H1 (cell line): Measurements from ENCODE around the gene FBXW10B. TPM values are rescaled to one million over a fixed set of nuclear protein-coding genes. Genes with fewer than 3 reads are reported as not detected.

Experiments
- CTCF ChIA-PET: fragments of 300-600 bp; sonication (Branson Sonifier 250); formaldehyde crosslinking; loops from one replicate; lab custom pipeline; 2021; ENCODE audit not compliant: partially characterized antibody; lab: Charles Lee
- POLR2A ChIA-PET: fragments of 300-600 bp; sonication (Branson Sonifier 250); formaldehyde crosslinking; loops from one replicate; lab custom pipeline; 2021; ENCODE audit warnings: inconsistent platforms; ENCODE audit not compliant: partially characterized antibody; lab: Charles Lee
- DNase-seq, 2 experiments: peaks; one replicate each; pipeline versions ENCODE4 v3.0.0 to v3.0.0-alpha.2; 2010 to 2022; ENCODE audit warnings: low spot score in 2 of 2, low read depth in 1 of 2, mixed read lengths in 1 of 2
- FAIRE-seq: peaks from 2 replicates; lab custom pipeline; 2011; peaks lifted over from hg19 to GRCh38; lab: Jason Lieb, UNC
- H2AFZ ChIP-seq: 2 replicates; pipeline ENCODE4 v1.8.1; 2012; ENCODE audit warnings: low read length, inconsistent platforms
- H2AK5ac ChIP-seq: 2 replicates; pipeline ENCODE4 v1.6.1; 2013; ENCODE audit warnings: low read depth, low read length
- H2BK120ac ChIP-seq: replicated peaks from 2 replicates; pipeline ENCODE3; 2013; ENCODE audit warnings: low read depth, low read length, inconsistent platforms
- H2BK12ac ChIP-seq: 2 replicates; pipeline ENCODE4 v1.6.1; 2013; ENCODE audit warnings: low read depth, low read length
- H2BK15ac ChIP-seq: 2 replicates; pipeline ENCODE4 v1.6.1; 2013; ENCODE audit warnings: low read length
- H2BK20ac ChIP-seq: 2 replicates; pipeline ENCODE4 v1.6.1; 2013; ENCODE audit warnings: low read length
- H2BK5ac ChIP-seq: 2 replicates; pipeline ENCODE4 v1.6.1; 2013; ENCODE audit warnings: low read depth, low read length
- H3K14ac ChIP-seq: 2 replicates; pipeline ENCODE4 v1.6.1; 2013; ENCODE audit warnings: inconsistent platforms; ENCODE audit not compliant: insufficient read length
- H3K18ac ChIP-seq: 2 replicates; pipeline ENCODE4 v1.6.1; 2013; ENCODE audit warnings: low read length; ENCODE audit errors: extremely low read depth
- H3K23ac ChIP-seq: 2 replicates; pipeline ENCODE4 v1.6.1; 2013; ENCODE audit warnings: inconsistent platforms; ENCODE audit not compliant: insufficient read length
- H3K23me2 ChIP-seq: 2 replicates; pipeline ENCODE4 v1.6.1; 2013; ENCODE audit warnings: low read depth, low read length
- H3K27ac ChIP-seq: 2 replicates; pipeline ENCODE4 v1.6.1; 2011; ENCODE audit warnings: low read depth, low read length, inconsistent platforms
- H3K27me3 ChIP-seq, 4 experiments: replicated peaks in 1 of 4; 1 replicate in 1 of 4; 2 replicates in 3 of 4; pipeline versions ENCODE4 v1.6.1 to v1.8.1; 2011 to 2013; ENCODE audit warnings: low read length in 3 of 4, mild to moderate bottlenecking in 3 of 4, inconsistent platforms in 2 of 4, mixed read lengths in 2 of 4, moderate library complexity in 1 of 4; ENCODE audit not compliant: control insufficient read depth in 3 of 4, insufficient read depth in 3 of 4; ENCODE audit errors: extremely low read depth in 1 of 4
- H3K36me3 ChIP-seq, 4 experiments: 2 replicates each; pipeline versions ENCODE4 v1.6.1 to v1.8.1; 2011 to 2013; ENCODE audit warnings: mild to moderate bottlenecking in 4 of 4, low read length in 3 of 4, moderate library complexity in 2 of 4, control low read depth in 1 of 4, inconsistent platforms in 1 of 4; ENCODE audit not compliant: insufficient read depth in 4 of 4, control insufficient read depth in 2 of 4
- H3K4ac ChIP-seq: replicated peaks from 2 replicates; pipeline ENCODE3; 2013; ENCODE audit warnings: low read length, low read depth, mixed read lengths, inconsistent platforms; ENCODE audit not compliant: insufficient read length
- H3K4me1 ChIP-seq, 4 experiments: replicated peaks in 1 of 4; 1 replicate in 1 of 4; 2 replicates in 3 of 4; pipeline versions ENCODE4 v1.6.1 to v1.8.1; 2011 to 2013; ENCODE audit warnings: low read length in 3 of 4, inconsistent platforms in 2 of 4, mixed read lengths in 1 of 4; ENCODE audit not compliant: insufficient read depth in 4 of 4, control insufficient read depth in 3 of 4
- H3K4me2 ChIP-seq, 2 experiments: 2 replicates each; pipeline versions ENCODE4 v1.6.1 to v1.8.1; 2011 to 2013; ENCODE audit warnings: low read depth in 2 of 2, low read length in 2 of 2, control low read depth in 1 of 2, inconsistent platforms in 1 of 2, mild to moderate bottlenecking in 1 of 2; ENCODE audit not compliant: insufficient read depth in 1 of 2
- H3K4me3 ChIP-seq, 4 experiments: fragments of 200-600, 300-600 bp in 1 of 4; sonication (generic), shearing (Covaris generic), sonication (Bioruptor Twin) in 1 of 4; 2 replicates each; pipeline versions ENCODE4 v1.5.1 to v1.8.1; 2011 to 2016; ENCODE audit warnings: low read length in 4 of 4, low read depth in 3 of 4, control low read depth in 2 of 4, inconsistent platforms in 2 of 4, mild to moderate bottlenecking in 2 of 4, mixed read lengths in 1 of 4, moderate library complexity in 1 of 4; ENCODE audit not compliant: insufficient read depth in 2 of 4; ENCODE audit errors: extremely low read depth in 1 of 4
- H3K56ac ChIP-seq: replicated peaks from 2 replicates; pipeline ENCODE3; 2013; ENCODE audit warnings: low read depth, mild to moderate bottlenecking, mixed read lengths, low read length, inconsistent platforms; ENCODE audit not compliant: insufficient read length
- H3K79me1 ChIP-seq: 2 replicates; pipeline ENCODE4 v1.6.1; 2013; ENCODE audit warnings: low read depth, low read length, control low read depth
- H3K79me2 ChIP-seq, 2 experiments: 2 replicates each; pipeline versions ENCODE4 v1.6.1 to v1.8.1; 2012 to 2013; ENCODE audit warnings: low read length in 2 of 2, mild to moderate bottlenecking in 2 of 2, inconsistent platforms in 1 of 2; ENCODE audit not compliant: insufficient read depth in 2 of 2, control insufficient read depth in 1 of 2
- H3K9ac ChIP-seq, 4 experiments: replicated peaks in 1 of 4; 1 replicate in 1 of 4; 2 replicates in 3 of 4; pipeline versions ENCODE4 v1.6.1 to v1.8.1; 2011 to 2013; ENCODE audit warnings: low read depth in 3 of 4, low read length in 3 of 4, control low read depth in 2 of 4, mild to moderate bottlenecking in 2 of 4, moderate library complexity in 2 of 4, inconsistent platforms in 1 of 4; ENCODE audit errors: extremely low read depth in 1 of 4
- H3K9me3 ChIP-seq, 2 experiments: 2 replicates each; pipeline versions ENCODE4 v1.6.1 to v1.8.1; 2012 to 2013; ENCODE audit warnings: mild to moderate bottlenecking in 2 of 2, moderate library complexity in 2 of 2, control low read depth in 1 of 2, inconsistent platforms in 1 of 2, low read depth in 1 of 2, low read length in 1 of 2, mixed read lengths in 1 of 2; ENCODE audit not compliant: insufficient read depth in 2 of 2
- H4K20me1 ChIP-seq, 2 experiments: replicated peaks in 1 of 2; 2 replicates each; pipeline versions ENCODE3 to v1.8.1; 2011 to 2013; ENCODE audit warnings: inconsistent platforms in 2 of 2, low read length in 2 of 2, mild to moderate bottlenecking in 1 of 2; ENCODE audit not compliant: insufficient read depth in 2 of 2, control insufficient read depth in 1 of 2
- H4K5ac ChIP-seq: 2 replicates; pipeline ENCODE4 v1.6.1; 2013; ENCODE audit warnings: low read length, low read depth, mixed read lengths, inconsistent platforms; ENCODE audit not compliant: insufficient read length
- H4K8ac ChIP-seq: 2 replicates; pipeline ENCODE4 v1.8.0; 2013; ENCODE audit warnings: mild to moderate bottlenecking, moderate library complexity, low read length, inconsistent platforms; ENCODE audit not compliant: insufficient read depth; ENCODE audit errors: extremely low read depth
- H4K91ac ChIP-seq: replicated peaks from 2 replicates; pipeline ENCODE3; 2013; ENCODE audit warnings: low read length, mixed read lengths, inconsistent platforms; ENCODE audit not compliant: insufficient read length
- CREB1 ChIP-seq: IDR thresholded peaks from 2 replicates; pipeline ENCODE4 v1.6.1; 2012; ENCODE audit warnings: inconsistent platforms
- whole genome bisulfite sequencing, 2 experiments: shearing (Covaris generic) in 1 of 2; methylation state at CpG; one replicate each; pipeline versions ENCODE4 v1.1.6 to v1.1.7; 2013 to 2015; ENCODE audit warnings: low lambda C conversion rate in 2 of 2, mixed read lengths in 2 of 2, inconsistent platforms in 1 of 2, low coverage in 1 of 2, missing lambda C conversion rate in 1 of 2; ENCODE audit not compliant: insufficient replicate concordance in 2 of 2, insufficient coverage in 1 of 2, insufficient read length in 1 of 2; ENCODE audit errors: extremely low coverage in 1 of 2, missing lambda C conversion rate in 1 of 2; 5-methylcytosine and 5-hydroxymethylcytosine counted together
- polyA plus RNA-seq, 7 experiments: library from polyadenylated mRNA; depleted of rRNA in 3 of 7; stranded (reverse) in 5 of 7; unstranded in 2 of 7; fragments of >200 nt in 5 of 7; fragments of 200-250 nt in 2 of 7; gene quantifications; 1 replicate in 5 of 7; 2 replicates in 1 of 7; 4 replicates in 1 of 7; pipeline versions ENCODE4 v1.2.1 to v1.2.3, GENCODE V29; 2011 to 2013; ENCODE audit warnings: missing spikeins in 2 of 7, mixed read lengths in 2 of 7
- total RNA-seq: library from RNA; stranded (reverse); fragmentation: NEBNext Ultra II Directional; extraction: Animal tissue kit (Norgen Biotek cat#: 25700); gene quantifications from 2 replicates; pipeline ENCODE4 v1.2.1, GENCODE V29; 2021

The FBXW10B gene
- total and polyA plus RNA-seq, 2 of the 8 experiments (the other 6 are each of a cell fraction or from before 2014, with no cell fraction given) = 0.14 TPM; not detected in 1

- Histone ChIP-seq H3K9me3 (no peaks in the 10 kb centered on the region), H3K4me3 (no peak overlapping the region), H2BK12ac (no peak overlapping the region), H3K79me1 (no peaks in the 10 kb centered on the region), H2AFZ (no peak overlapping the region), H3K27me3 (no peaks in the 10 kb centered on the region), H3K23me2 (no peaks in the 10 kb centered on the region), H3K18ac (no peak overlapping the region), H2AK5ac (no peak overlapping the region), H2BK120ac (no peak overlapping the region), H3K4ac (no peak overlapping the region), H4K91ac (no peak overlapping the region), H3K9ac (no peak overlapping the region), H4K5ac (no peak overlapping the region), H4K8ac (no peak overlapping the region), H3K4me1 (peaks cover 0 to 2% (median 0%) of the 10 kb centered on the region in 4 experiments; a peak in 1 of 7 replicates), H3K27ac (no peak overlapping the region), H3K56ac (no peak overlapping the region), H3K4me2 (no peak overlapping the region), H3K36me3 (peaks cover 0 to 13% (median 8%) of the 10 kb centered on the region in 4 experiments; a peak in 5 of 8 replicates), H2BK15ac (no peak overlapping the region), H2BK20ac (no peak overlapping the region), H2BK5ac (no peak overlapping the region), H3K14ac (no peak overlapping the region), H3K23ac (no peak overlapping the region), H3K79me2 (no peaks in the 10 kb centered on the region), H4K20me1 (no peaks in the 10 kb centered on the region)
- no peak for FAIRE-seq
- ChIA-PET CTCF (interaction anchor here (2.2 kb wide), 1 partner anchor 9 kb away, joined by 8 read pairs; no protein-coding TSS in a partner anchor), POLR2A (no interaction called here)
- 88% methylated on average over 3 of the region's 3 CpGs; no CpG with 5 or more reads in 1 of the 2 experiments for WGBS, 2 experiments
- no peak for DNase-seq
- no peak for TF ChIP-seq CREB1
Observed at GRCh38 chr17:15660077-15660476, 40.6 kb upstream of the FBXW10B start.
